ENCODE data around the gene ACYP1.

DNA sequence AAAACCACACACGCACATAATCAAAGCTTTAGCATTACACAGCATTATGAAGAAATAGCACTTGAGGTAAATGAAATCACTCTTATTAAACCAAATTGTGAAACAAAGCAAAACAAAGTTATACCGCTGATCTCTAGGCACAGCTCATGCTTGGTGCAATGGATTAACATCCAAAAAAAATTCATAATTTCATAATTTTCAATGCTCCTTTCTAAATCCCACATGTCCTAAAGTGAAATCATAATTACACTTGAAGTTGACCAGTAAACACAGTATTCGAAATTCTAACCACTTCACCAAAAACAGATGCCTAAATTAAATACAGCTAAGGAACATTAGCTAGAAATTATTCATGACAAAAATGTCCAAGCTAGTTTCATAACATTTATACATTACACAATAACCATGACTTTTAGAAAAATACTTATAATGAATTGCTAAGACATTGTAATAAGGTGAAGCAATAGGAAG is 14.1 kb downstream of the ACYP1 start:
- TF ChIP-seq, protein P1, sequence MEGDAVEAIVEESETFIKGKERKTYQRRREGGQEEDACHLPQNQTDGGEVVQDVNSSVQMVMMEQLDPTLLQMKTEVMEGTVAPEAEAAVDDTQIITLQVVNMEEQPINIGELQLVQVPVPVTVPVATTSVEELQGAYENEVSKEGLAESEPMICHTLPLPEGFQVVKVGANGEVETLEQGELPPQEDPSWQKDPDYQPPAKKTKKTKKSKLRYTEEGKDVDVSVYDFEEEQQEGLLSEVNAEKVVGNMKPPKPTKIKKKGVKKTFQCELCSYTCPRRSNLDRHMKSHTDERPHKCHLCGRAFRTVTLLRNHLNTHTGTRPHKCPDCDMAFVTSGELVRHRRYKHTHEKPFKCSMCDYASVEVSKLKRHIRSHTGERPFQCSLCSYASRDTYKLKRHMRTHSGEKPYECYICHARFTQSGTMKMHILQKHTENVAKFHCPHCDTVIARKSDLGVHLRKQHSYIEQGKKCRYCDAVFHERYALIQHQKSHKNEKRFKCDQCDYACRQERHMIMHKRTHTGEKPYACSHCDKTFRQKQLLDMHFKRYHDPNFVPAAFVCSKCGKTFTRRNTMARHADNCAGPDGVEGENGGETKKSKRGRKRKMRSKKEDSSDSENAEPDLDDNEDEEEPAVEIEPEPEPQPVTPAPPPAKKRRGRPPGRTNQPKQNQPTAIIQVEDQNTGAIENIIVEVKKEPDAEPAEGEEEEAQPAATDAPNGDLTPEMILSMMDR (IDR thresholded peaks at IDR 0.05) = no peak
- TF ChIP-seq, protein P2, sequence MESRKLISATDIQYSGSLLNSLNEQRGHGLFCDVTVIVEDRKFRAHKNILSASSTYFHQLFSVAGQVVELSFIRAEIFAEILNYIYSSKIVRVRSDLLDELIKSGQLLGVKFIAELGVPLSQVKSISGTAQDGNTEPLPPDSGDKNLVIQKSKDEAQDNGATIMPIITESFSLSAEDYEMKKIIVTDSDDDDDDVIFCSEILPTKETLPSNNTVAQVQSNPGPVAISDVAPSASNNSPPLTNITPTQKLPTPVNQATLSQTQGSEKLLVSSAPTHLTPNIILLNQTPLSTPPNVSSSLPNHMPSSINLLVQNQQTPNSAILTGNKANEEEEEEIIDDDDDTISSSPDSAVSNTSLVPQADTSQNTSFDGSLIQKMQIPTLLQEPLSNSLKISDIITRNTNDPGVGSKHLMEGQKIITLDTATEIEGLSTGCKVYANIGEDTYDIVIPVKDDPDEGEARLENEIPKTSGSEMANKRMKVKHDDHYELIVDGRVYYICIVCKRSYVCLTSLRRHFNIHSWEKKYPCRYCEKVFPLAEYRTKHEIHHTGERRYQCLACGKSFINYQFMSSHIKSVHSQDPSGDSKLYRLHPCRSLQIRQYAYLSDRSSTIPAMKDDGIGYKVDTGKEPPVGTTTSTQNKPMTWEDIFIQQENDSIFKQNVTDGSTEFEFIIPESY (IDR thresholded peaks at IDR 0.05; ENCODE audit: borderline replicate concordance, low read depth) = no peak
- TF ChIP-seq, protein P3, sequence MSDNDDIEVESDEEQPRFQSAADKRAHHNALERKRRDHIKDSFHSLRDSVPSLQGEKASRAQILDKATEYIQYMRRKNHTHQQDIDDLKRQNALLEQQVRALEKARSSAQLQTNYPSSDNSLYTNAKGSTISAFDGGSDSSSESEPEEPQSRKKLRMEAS (IDR thresholded peaks at IDR 0.05; ENCODE audit: low read depth) = no peak
- TF ChIP-seq MXI1 (IDR thresholded peaks at IDR 0.05; ENCODE audit: low read depth, low read length) (no peak), TAF1 (IDR thresholded peaks at IDR 0.05; ENCODE audit: borderline replicate concordance, low read depth, low read length) (no peak), TEAD4 (IDR thresholded peaks at IDR 0.05; ENCODE audit: borderline replicate concordance, insufficient read depth) (no peak), POLR2AphosphoS5 (IDR thresholded peaks at IDR 0.05; ENCODE audit: low read depth, low read length) (no peak), RFX5 (IDR thresholded peaks at IDR 0.05; ENCODE audit: low read length) (no peak), MEF2A (IDR thresholded peaks at IDR 0.05; ENCODE audit: borderline replicate concordance, low read depth) (no peak), ELF1 (IDR thresholded peaks at IDR 0.05) (no peak), GABPA (IDR thresholded peaks at IDR 0.05; ENCODE audit: low read depth) (no peak), RXRA (IDR thresholded peaks at IDR 0.05; ENCODE audit: borderline replicate concordance, low read depth) (no peak), RAD21 (IDR thresholded peaks at IDR 0.05; ENCODE audit: low read length) (no peak)
- TF ChIP-seq, protein P4, sequence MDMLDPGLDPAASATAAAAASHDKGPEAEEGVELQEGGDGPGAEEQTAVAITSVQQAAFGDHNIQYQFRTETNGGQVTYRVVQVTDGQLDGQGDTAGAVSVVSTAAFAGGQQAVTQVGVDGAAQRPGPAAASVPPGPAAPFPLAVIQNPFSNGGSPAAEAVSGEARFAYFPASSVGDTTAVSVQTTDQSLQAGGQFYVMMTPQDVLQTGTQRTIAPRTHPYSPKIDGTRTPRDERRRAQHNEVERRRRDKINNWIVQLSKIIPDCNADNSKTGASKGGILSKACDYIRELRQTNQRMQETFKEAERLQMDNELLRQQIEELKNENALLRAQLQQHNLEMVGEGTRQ (IDR thresholded peaks at IDR 0.05; ENCODE audit: borderline replicate concordance, low read depth, low read length) = no peak

Measured in SK-N-SH (cell line).